ENCODE results near the gene FGD5.

Gene FGD5

GRCh38 chr3:14853271-14853951 lies 34.6 kb downstream of the FGD5 start:
- no peak for DNase-seq

- no peak for DNase-seq
These were observed 38.7 kb downstream of the FGD5 start for GRCh38 chr3:14857506-14857905.

DNA sequence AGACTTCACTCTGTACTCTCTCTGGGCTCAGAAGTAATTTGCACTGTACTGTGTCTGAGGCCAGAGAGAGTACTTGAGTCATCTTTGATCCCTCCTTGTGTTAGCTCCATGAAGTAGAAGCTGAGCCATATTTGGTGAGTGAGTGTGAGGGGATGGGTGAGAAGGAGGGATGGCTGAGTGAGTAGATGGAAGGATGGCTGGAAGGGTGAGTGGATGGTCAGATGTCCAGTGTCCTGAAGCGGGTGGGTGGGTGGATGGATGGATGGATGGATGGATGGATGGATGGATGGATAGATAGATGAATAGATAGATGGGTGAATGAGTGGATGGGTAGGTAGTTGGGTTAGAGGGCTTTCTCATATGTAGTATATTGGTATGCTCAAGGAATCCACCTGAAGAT lies 39.3 kb downstream of the FGD5 start:
- DNase-seq, result no peak

DNA sequence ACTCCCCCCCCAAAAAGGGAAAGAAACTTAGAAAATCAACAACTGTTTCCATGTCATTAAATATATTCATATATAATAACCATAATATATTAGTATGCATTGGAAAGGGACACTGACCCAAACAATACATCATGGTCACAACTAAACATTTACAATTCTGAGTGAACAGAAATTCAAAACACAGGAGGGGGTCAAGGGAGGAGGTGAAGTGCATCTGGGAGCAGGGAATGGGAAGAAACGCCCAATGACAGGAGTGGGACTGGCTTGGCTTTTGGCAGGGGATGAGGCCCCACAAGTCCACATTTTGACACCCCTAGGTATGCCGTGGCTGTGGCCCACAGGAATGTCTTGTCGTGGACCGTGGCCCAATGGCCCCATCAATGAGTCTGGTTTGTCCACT lies 41.1 kb downstream of the FGD5 start:
- DNase-seq, result no peak

- no peak for DNase-seq
These were observed 42.3 kb downstream of the FGD5 start for GRCh38 chr3:14861031-14861430.

- DNase-seq, result no peak
These were observed 42.9 kb downstream of the FGD5 start for GRCh38 chr3:14861446-14862302.

GRCh38 chr3:14862303-14862660 lies 43.5 kb downstream of the FGD5 start:
- DNase-seq, result no peak

DNA sequence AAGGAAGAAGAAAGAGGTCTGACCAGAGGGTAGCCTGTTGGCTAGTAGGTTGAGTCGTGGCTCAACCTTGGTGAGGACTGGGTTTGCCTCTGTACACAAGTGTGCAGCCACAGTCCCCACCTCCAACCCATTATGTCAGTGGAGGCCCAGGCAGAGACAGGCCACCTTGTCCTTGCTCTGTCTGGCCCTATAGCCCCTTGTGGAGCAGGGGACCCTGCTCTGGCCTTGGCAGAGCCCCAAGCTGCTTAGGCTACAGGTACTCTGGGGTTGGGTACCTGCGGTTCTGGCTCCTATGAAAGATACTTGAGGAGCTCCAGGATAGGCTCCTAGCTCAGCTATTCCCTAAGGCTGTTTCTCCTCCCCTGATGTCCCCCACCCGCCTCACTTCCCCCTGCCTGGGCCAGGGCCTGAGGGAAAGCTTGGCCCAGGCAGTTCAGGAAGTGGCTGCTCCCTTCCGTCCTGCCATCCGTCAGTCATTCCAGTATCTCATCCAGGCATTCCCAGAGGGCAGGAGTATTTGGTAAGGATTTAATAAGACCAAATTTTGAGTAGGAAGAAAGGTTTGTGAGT lies 44.0 kb downstream of the FGD5 start:
- no peak for DNase-seq

- DNase-seq, result no peak
These were observed 44.8 kb downstream of the FGD5 start for GRCh38 chr3:14863333-14864100.

GRCh38 chr3:14864131-14864530 lies 45.4 kb downstream of the FGD5 start:
- DNase-seq, result no peak

DNA sequence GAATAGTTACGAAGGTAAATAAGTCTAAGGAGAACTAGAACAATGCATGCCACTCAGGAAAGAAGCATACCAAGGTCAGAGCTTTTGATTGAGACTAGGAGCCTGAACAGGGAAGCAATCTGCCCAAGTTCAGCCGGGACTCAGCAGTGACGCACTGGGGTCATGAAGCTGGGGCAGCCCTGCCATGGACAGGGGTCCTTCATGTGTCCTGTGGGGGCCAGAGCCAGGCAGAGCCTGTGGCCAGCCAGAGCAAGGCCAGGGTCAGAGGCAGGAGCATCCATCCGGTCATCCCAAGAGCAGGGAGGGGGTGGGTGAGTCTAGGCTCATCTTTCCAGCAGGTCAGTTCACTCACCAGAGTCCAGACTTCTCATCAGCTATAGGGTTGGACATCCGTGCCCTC lies 47.9 kb downstream of the FGD5 start:
- DNase-seq, result no peak

DNA sequence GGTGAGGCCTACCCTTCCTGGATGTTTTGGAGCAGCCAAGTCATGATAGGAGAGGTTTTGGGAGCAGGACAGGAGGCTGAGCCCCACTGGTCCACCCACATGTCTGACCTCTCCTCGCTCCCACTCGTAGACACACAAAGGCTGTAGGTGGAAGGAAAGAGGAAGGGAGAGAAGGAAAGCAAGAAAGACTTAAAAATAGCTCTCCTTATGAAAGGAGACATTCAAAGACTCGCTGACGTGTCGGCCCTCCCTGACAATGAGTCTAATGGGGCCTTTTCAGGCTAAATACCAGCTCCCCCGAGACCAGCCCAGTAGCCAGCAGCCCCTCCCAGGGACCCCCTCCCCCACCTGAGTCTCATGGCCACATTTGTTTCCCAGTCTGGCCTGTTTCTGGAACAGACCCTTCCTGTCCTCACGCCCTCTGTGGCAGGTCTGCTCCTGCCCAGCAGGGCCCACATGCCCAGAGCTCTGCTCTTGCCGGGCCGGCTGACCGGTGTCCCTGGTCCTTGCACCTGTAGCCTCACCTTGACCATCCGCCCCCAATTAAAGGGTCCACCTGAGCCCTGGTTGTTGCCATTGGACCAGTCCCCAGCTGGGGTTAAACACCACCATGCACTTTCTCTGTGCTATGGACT lies 49.3 kb downstream of the FGD5 start:
- DNase-seq, result no peak

GRCh38 chr3:14869917-14870782 lies 51.4 kb downstream of the FGD5 start:
- no peak for DNase-seq

DNA sequence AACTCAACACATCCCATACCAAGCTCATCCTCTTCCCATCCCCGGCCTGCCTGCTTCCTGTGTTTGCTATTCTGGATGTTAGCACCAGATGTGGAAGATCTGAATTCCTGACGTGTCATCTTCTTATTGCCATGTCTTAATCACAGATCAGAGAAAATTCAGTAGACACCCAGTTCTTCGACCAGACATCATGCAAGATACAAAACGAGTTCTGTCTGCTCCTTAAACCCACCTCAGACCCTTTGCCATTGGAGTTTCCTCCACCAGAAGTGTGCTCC lies 52.0 kb downstream of the FGD5 start:
- no peak for DNase-seq

DNA sequence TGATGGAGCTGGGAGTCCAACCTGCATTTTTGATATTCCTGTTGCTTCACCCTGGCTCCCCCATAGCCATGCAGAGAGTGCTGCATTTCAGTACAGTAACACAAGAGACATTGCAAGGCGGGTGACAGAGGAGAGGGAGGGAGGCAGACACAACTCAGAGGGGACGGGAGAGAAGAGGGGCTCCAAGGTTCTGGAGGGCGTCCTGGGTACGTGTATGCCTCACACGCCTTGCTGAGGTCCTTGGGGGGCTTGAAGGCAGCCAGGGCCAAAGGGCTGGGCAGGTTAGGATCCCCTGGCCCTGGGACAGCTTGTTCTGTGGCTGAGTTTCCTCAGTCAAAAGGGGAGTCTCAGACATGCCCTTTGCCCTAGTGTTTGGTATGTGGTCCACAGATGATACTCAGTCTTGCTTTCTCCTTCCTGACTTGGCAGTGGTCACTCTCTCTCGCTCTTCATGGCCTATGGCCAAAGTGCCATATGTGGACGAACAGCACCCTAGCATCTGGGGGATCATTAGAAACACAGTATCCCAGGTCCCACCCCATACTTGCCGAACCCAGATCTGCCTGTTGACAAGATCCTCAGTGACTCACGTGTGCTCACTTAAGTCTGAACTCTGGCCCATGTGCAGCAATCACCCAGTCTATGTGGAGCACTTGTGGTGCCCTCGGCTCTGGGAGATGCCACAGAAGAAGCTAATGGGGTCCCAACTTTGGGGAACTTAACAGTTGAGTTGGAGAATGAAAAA lies 52.9 kb downstream of the FGD5 start:
- no peak for DNase-seq

DNA sequence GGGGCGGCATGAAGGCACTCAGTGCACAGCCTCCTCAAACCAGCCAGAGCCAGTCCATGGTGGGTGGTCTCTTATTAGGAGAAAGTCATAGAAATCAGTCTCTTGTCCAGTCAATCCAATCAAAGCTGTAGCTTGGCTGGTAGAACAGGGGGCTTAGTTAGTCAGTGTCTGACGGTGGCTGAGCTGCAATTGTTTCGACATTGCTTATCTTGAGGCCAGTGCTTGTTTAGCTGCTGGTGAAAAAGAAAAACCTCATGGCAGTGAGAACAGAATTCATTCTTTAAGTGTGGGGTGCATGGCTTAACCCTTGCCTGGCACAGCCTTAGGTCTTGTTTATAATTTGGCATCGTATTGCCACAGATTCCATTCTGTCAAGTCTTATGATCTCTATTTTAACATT lies 53.9 kb downstream of the FGD5 start:
- DNase-seq, result no peak

DNA sequence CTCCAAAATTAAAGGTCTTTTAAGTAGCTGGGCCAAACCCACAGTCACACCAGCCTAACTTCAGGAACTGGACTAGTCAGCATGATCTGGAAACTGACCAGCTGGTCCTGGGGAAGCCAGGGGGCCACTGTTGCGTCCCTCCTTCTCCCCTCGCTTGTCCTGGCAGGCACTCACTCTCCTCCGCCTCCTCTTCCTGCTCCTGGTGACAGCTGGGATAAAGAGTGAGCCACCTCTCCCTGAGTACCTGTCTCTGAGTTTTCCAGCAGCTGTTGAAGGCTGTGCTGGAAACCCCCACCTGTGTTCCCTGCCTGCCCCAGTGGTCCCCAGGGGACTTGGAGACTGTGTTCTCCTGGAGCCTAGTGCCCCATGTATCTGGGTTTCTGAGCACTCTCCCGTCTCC lies 56.0 kb downstream of the FGD5 start:
- no peak for DNase-seq

DNA sequence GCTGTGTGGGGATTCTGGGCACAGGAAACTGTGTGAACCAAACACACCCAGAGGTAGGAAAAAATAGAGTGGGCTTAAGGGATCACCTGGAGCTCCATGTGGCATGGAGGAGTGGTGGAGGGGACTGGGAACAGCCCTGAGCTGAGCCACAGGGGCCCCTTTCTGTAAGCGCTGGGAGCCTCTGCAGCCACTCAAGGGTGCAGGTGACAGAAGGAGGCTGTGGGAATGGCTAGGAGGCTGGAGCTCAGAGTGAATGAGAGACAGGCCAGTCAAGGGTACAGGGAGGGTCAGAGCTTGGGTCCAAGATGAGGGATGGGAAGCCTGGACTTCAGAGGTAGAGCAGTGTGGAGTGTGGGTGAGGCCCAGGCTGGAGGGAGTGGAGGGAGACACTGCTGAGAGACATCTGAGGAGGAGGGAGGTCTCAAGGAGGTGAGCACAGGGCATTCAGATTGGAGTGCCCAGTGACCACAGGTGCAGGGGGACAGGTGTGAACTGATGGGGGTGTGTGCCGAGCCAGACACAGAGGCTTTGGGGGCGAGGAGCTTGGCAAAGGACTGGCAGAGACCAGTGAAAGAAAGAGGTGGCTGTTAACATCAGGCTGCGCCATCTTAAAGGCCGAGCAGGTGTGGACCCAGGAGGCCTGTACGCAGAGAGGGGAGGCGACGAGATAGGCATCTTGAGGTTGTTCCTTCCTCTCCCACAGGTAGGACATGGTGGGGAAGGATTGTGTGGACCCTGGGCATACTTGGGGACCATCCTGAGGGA lies 56.8 kb downstream of the FGD5 start:
- DNase-seq, result no peak

- no peak for DNase-seq
These were observed 58.2 kb downstream of the FGD5 start for GRCh38 chr3:14876921-14877333.

DNA sequence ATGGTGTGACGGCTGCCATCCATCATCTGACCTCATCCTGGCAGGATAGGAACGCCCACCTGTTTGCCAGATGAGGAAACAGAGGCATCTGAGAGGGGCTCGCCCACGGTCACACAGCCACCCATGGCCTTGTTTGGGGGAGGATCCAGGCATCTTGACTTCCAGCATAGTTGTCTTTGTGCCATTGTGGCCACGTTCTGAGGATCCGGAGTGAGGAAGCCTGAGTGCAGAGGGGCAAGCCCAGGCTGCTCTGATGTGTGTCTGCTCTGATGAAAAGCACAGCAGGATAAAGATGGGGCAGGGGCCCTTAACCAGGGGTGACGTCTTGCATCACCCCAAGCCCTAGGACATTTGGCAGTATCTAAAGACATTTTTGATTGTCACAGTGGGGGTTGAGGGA lies 58.7 kb downstream of the FGD5 start:
- no peak for DNase-seq

All from fibroblast of skin of right quadriceps (primary cell).